K562 (cell line): ENCODE data around the gene CD164. TPM values are rescaled to one million over a fixed set of nuclear protein-coding genes. Genes with fewer than 3 reads are reported as not detected.

Experiments
- ATAC-seq: fragments of 200-7000 bp; cut with Tn5 transposase; 3 replicates; pipeline ENCODE4 v1.9.1; 2020; ENCODE audit warnings: moderate library complexity
- BruUV-seq: library from RNA; stranded (reverse); fragments of 400-500 nt; replicated peaks from 2 replicates; lab custom pipeline; 2021; lab: Mats Ljungman, UMichigan
- CTCF ChIA-PET: fragments of 300-600 bp; formaldehyde crosslinking; extraction: SDS; loops from one replicate; lab custom pipeline; 2021; ENCODE audit warnings: low intra/inter-chr PET ratio; lab: Yijun Ruan, JAX
- POLR2A ChIA-PET: fragments of 300-600, 350-650 bp; sonication (Branson Sonifier 250); formaldehyde crosslinking; extraction: SDS; loops from one replicate; lab custom pipeline; 2021; ENCODE audit warnings: antibody characterized with exemption, inconsistent platforms; lab: Yijun Ruan, JAX
- DNase-seq, 4 experiments: peaks; one replicate each; pipeline versions ENCODE4 v3.0.0 to v3.0.0-alpha.2; 2011 to 2018; ENCODE audit warnings: low spot score in 3 of 4, mixed read lengths in 3 of 4; ENCODE audit errors: extremely low read depth in 1 of 4
- FAIRE-seq: peaks from 2 replicates; lab custom pipeline; 2011; peaks lifted over from hg19 to GRCh38; lab: Jason Lieb, UNC
- H2AFZ ChIP-seq: 2 replicates; pipeline ENCODE4 v1.6.0; 2011; ENCODE audit warnings: low read depth, low read length, control low read depth, inconsistent platforms
- H3K27ac ChIP-seq: fragments of 200-600 bp; 3 replicates; pipeline ENCODE4 v1.8.0; 2011; ENCODE audit warnings: low read depth, mild to moderate bottlenecking, control low read depth, inconsistent platforms, low read length, moderate library complexity, mixed read lengths; ENCODE audit errors: extremely low read depth
- H3K27me3 ChIP-seq, 2 experiments: fragments of 300-600 bp in 1 of 2; 2 replicates in 1 of 2; 3 replicates in 1 of 2; pipeline versions ENCODE4 v1.6.0 to v1.8.0; 2011; ENCODE audit warnings: inconsistent platforms in 2 of 2, low read length in 2 of 2, mild to moderate bottlenecking in 1 of 2, mixed read lengths in 1 of 2, moderate library complexity in 1 of 2; ENCODE audit not compliant: control insufficient read depth in 2 of 2, insufficient read depth in 2 of 2
- H3K36me3 ChIP-seq: fragments of 300-600 bp; 3 replicates; pipeline ENCODE4 v1.8.0; 2011; ENCODE audit warnings: mild to moderate bottlenecking, low read length, inconsistent platforms; ENCODE audit not compliant: control insufficient read depth, insufficient read depth
- H3K4me1 ChIP-seq, 2 experiments: fragments of 200-600 bp in 1 of 2; replicated peaks in 1 of 2; 2 replicates in 1 of 2; 3 replicates in 1 of 2; pipeline versions ENCODE4 v1.5.1 to v1.8.0; 2011; ENCODE audit warnings: inconsistent platforms in 2 of 2, low read length in 2 of 2, mild to moderate bottlenecking in 1 of 2, mixed read lengths in 1 of 2, moderate library complexity in 1 of 2; ENCODE audit not compliant: control insufficient read depth in 2 of 2, insufficient read depth in 2 of 2
- H3K4me2 ChIP-seq: 2 replicates; pipeline ENCODE4 v1.6.1; 2011; ENCODE audit warnings: low read length, control low read depth, inconsistent platforms, mixed read lengths; ENCODE audit not compliant: insufficient read depth
- H3K4me3 ChIP-seq: fragments of 200-600 bp; sonication (generic), shearing (Covaris generic); 2 replicates; pipeline ENCODE4 v1.5.1; 2016; ENCODE audit warnings: control low read depth, inconsistent platforms
- H3K79me2 ChIP-seq: fragments of 200-600 bp; 3 replicates; pipeline ENCODE4 v1.8.0; 2011; ENCODE audit warnings: low read length, inconsistent platforms; ENCODE audit not compliant: control insufficient read depth, insufficient read depth
- H3K9ac ChIP-seq, 2 experiments: 2 replicates each; pipeline versions ENCODE4 v1.6.0 to v1.6.1; 2011; ENCODE audit warnings: low read depth in 2 of 2, low read length in 2 of 2, control low read depth in 1 of 2, inconsistent platforms in 1 of 2, mild to moderate bottlenecking in 1 of 2, mixed read lengths in 1 of 2; ENCODE audit not compliant: insufficient read depth in 1 of 2
- H3K9me1 ChIP-seq: one replicate; pipeline ENCODE4 v1.6.0; 2011; ENCODE audit warnings: inconsistent platforms, mild to moderate bottlenecking, low read length, moderate library complexity; ENCODE audit not compliant: control insufficient read depth, insufficient read depth
- H3K9me3 ChIP-seq: replicated peaks from 2 replicates; pipeline ENCODE4 v1.5.1; 2011; ENCODE audit warnings: low read depth, low read length, inconsistent platforms; ENCODE audit not compliant: control insufficient read depth, insufficient read depth
- H4K20me1 ChIP-seq: replicated peaks from 2 replicates; pipeline ENCODE4 v1.6.1; 2011; ENCODE audit warnings: low read length, inconsistent platforms, mixed read lengths; ENCODE audit not compliant: control insufficient read depth, insufficient read depth
- IFI16 ChIP-seq: fragments of 250-450 bp; sonication (Bioruptor Pico); IDR thresholded peaks from 2 replicates; pipeline ENCODE4 v2.1.2; 2022; ENCODE audit warnings: mild to moderate bottlenecking, inconsistent platforms
- ZKSCAN8 ChIP-seq: fragments of 200-800 bp; sonication (Bioruptor generic); IDR thresholded peaks from 2 replicates; pipeline ENCODE4 v1.6.1; 2016; ENCODE audit warnings: missing genetic modification characterization, missing compliant biosample characterization
- ZNF124 ChIP-seq: sonication (generic); formaldehyde crosslinking; IDR thresholded peaks from 2 replicates; pipeline ENCODE4 v1.8.1; 2022; ENCODE audit warnings: missing genetic modification reagents
- ZNF217 ChIP-seq: sonication (generic); formaldehyde crosslinking; IDR thresholded peaks from 2 replicates; pipeline ENCODE4 v1.8.0; 2022; ENCODE audit warnings: mild to moderate bottlenecking, missing genetic modification reagents
- WGBS: fragments of 100-300 bp; shearing (Covaris generic); methylation state at CpG from one replicate; pipeline ENCODE4 v1.1.6; 2016; ENCODE audit warnings: low coverage, mixed read lengths; ENCODE audit not compliant: insufficient coverage; ENCODE audit errors: missing lambda C conversion rate; 5-methylcytosine and 5-hydroxymethylcytosine counted together
- in situ Hi-C: fragments of 300-500 bp; cut with MboI; formaldehyde crosslinking; loops from 4 replicates; pipeline ENCODE4 v1.15.0; 2018; ENCODE audit warnings: inconsistent platforms, mixed read lengths
- intact Hi-C: fragments of 100-400 bp; cut with micrococcal nuclease; formaldehyde crosslinking; loops from 2 replicates; pipeline ENCODE4 v1.14.2; 2022
- polyA plus RNA-seq, 8 experiments: library from polyadenylated mRNA; depleted of rRNA in 4 of 8; stranded (reverse) in 5 of 8; unstranded in 3 of 8; fragments of >200 nt; fragmentation: Nextera tagmentation in 2 of 8; fragmentation: Illumina TruSeq in 1 of 8; extraction: Ambion mirVana in 2 of 8; extraction: Trizol in 1 of 8; gene quantifications; 2 replicates each; pipeline versions ENCODE4 v1.2.1 to v1.2.3, GENCODE V29; 2011 to 2014; ENCODE audit warnings: inconsistent platforms in 1 of 8, missing spikeins in 1 of 8
- total RNA-seq, 7 experiments: library from RNA; depleted of rRNA in 6 of 7; stranded (reverse); fragments of >200 nt in 6 of 7; fragmentation: Illumina TruSeq in 2 of 7; extraction: Trizol in 2 of 7; gene quantifications; 2 replicates each; pipeline versions ENCODE4 v1.2.1 to v1.2.3, GENCODE V29; 2011 to 2021; ENCODE audit warnings: low replicate concordance in 1 of 7

The CD164 gene
- total and polyA plus RNA-seq, 9 of the 15 experiments (the other 6 are each of a cell fraction or from before 2014, with no cell fraction given): 79.5 to 317 (median 165) TPM

DNA sequence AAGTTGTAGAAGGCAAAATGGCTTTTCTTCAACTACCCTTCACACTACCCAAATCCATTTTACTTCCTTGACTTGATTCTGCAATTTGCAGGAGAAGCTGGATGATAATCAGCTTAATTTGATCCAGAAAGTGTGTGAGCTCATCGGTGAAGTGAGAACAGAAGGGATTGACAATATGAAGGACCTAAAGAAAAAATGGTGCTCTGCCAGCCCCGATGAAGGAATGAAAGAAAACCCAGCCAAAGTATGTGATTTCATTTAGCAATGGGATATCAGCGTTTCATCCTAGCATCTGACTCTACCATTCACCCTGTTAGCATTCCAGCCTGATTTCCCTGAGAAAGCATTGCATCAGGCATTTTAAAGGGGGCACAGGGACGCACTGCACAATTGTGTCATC lies 41.5 kb downstream of the CD164 start:
- peaks cover 27 to 43% of the 10 kb centered on the region in 2 experiments for H3K4me1 ChIP-seq
- TF ChIP-seq ZKSCAN8: 0 out of 2 replicates have a peak, but pooled peaks have one; percentile 15
- no peak for TF ChIP-seq IFI16
- no peak for TF ChIP-seq ZNF217 (CRISPR knock-in tag)
- TF ChIP-seq ZNF124 (CRISPR knock-in tag): no peak
- H3K4me2 ChIP-seq: peak overlapping the region; percentile 46; the same call in 1 of the 2 replicates
- peak overlapping the region; percentile 4 to 54; a peak in 3 of 4 replicates for H3K9ac ChIP-seq
- ChIA-PET POLR2A (interaction anchor here (0.7 to 1.4 kb wide), 5 partner anchors 9 to 37 kb away, joined by 3 to 7 read pairs (median 3); no protein-coding TSS in a partner anchor), CTCF (no interaction called here)
- no peaks in the 10 kb centered on the region for H3K9me1 ChIP-seq
- H3K9me3 ChIP-seq: no peaks in the 10 kb centered on the region
- 69% methylated on average over 4 of the region's 4 CpGs for WGBS
- in situ Hi-C loops (no loop called here), intact Hi-C loops (loop anchor here (2.0 kb wide), 1 partner anchor 36 kb away; no protein-coding TSS in a partner anchor)
- H3K27ac ChIP-seq: no peak overlapping the region; the same call in 2 of the 3 replicates
- ATAC-seq: no peak
- FAIRE-seq: no peak
- no peaks in the 10 kb centered on the region for H4K20me1 ChIP-seq
- H3K36me3 ChIP-seq: no peaks in the 10 kb centered on the region
- H2AFZ ChIP-seq: peak overlapping the region; percentile 37
- no peak overlapping the region for H3K4me3 ChIP-seq
- no peaks in the 10 kb centered on the region for H3K27me3 ChIP-seq
- DNase-seq: no peak
- BruUV-seq: no TSS peak
- no peaks in the 10 kb centered on the region for H3K79me2 ChIP-seq
